GM18867 (cell line): ENCODE data around the gene C11orf42.

ENCODE experiments used
- ATAC-seq: cut with Tn5 transposase; IDR thresholded peaks from one replicate; pipeline ENCODE4 v1.9.1; 2021; ENCODE audit warnings: mild to moderate bottlenecking, moderate library complexity; ENCODE audit not compliant: unreplicated experiment

Gene C11orf42

GRCh38 chr11:6205366-6205765, at the start of gene C11orf42:
C11orf42 (plus strand) TSS chr11:6205557; CDS start chr11:6205616, 59 bp downstream.
- no peak for ATAC-seq

- ATAC-seq = no peak
These were observed 48.6 kb upstream of the C11orf42 start for GRCh38 chr11:6156628-6157359.

- no peak for ATAC-seq
These were observed 35.1 kb upstream of the C11orf42 start, which contains the start of gene OR52B2 for GRCh38 chr11:6170226-6170625. OR52B2 (minus strand) TSS chr11:6170326; CDS start chr11:6170326, 0 bp downstream.

GRCh38 chr11:6175440-6175839, 29.9 kb upstream of the C11orf42 start:
- no peak for ATAC-seq

- no peak for ATAC-seq
These were observed 13.6 kb upstream of the C11orf42 start for GRCh38 chr11:6191742-6192141.

- no peak for ATAC-seq
These were observed 11.2 kb upstream of the C11orf42 start for GRCh38 chr11:6194065-6194581.

GRCh38 chr11:6196396-6196795, 9.0 kb upstream of the C11orf42 start:
- ATAC-seq = peak; percentile 50

- no peak for ATAC-seq
These were observed 7.7 kb upstream of the C11orf42 start for GRCh38 chr11:6197466-6198200.

GRCh38 chr11:6199174-6199810, 6.1 kb upstream of the C11orf42 start, which contains the start of gene OR52W1:
OR52W1 (plus strand) TSS chr11:6199224; CDS start chr11:6199224, 0 bp downstream.
- no peak for ATAC-seq

GRCh38 chr11:6200975-6201374, 4.4 kb upstream of the C11orf42 start:
- ATAC-seq = no peak

- ATAC-seq = no peak
These were observed 3.9 kb upstream of the C11orf42 start for GRCh38 chr11:6201481-6201880.

GRCh38 chr11:6202041-6202440, 3.3 kb upstream of the C11orf42 start:
- ATAC-seq = no peak

GRCh38 chr11:6203327-6203726, 2.0 kb upstream of the C11orf42 start:
- peak; percentile 65 for ATAC-seq

- no peak for ATAC-seq
These were observed 651 bp upstream of the C11orf42 start for GRCh38 chr11:6204706-6205105.

GRCh38 chr11:6206456-6207180, 1.3 kb downstream of the C11orf42 start:
- ATAC-seq = no peak

- ATAC-seq = no peak
These were observed 4.4 kb downstream of the C11orf42 start for GRCh38 chr11:6209801-6210200.

- no peak for ATAC-seq
These were observed 5.1 kb downstream of the C11orf42 start for GRCh38 chr11:6210274-6210955.

GRCh38 chr11:6214530-6214929, 9.2 kb downstream of the C11orf42 start:
- no peak for ATAC-seq

GRCh38 chr11:6216501-6216900, 11.1 kb downstream of the C11orf42 start:
- no peak for ATAC-seq

GRCh38 chr11:6217722-6218121, 12.4 kb downstream of the C11orf42 start:
- no peak for ATAC-seq
